ENCODE measurements around the gene OR2A1. TPM values are rescaled to one million over a fixed set of nuclear protein-coding genes. Genes with fewer than 3 reads are reported as not detected.
"Not testable (repeated sequence)": the region's sequence is repeated elsewhere in the genome, so short reads cannot be mapped to it uniquely, and the experiment has no call there.

The OR2A1 gene
- total RNA-seq, 6 experiments from 2014 or later, result 0.09 TPM; not detected in 5

- DNase-seq; H3K36me3 ChIP-seq; ATAC-seq; intact Hi-C loops (cut with DNase I); H3K4me1 ChIP-seq; H3K27me3 ChIP-seq; H3K27ac ChIP-seq; H3K9me3 ChIP-seq; H3K4me3 ChIP-seq: not testable (repeated sequence)
These were observed 17.8 kb downstream of the OR2A1 start for GRCh38 chr7:144330044-144330443.

- ATAC-seq, result peak; percentile 45 to 75 (median 58)
- H3K27ac ChIP-seq; H3K36me3 ChIP-seq; intact Hi-C loops (cut with DNase I); H3K4me1 ChIP-seq; DNase-seq; H3K27me3 ChIP-seq; H3K9me3 ChIP-seq; H3K4me3 ChIP-seq: not testable (repeated sequence)
- no CpG with 5 or more reads among the region's 9 CpGs for WGBS (ENCODE audit: insufficient coverage, low coverage, low lambda C conversion rate, missing lambda C conversion rate)
These were observed 19.2 kb downstream of the OR2A1 start for GRCh38 chr7:144331221-144331995.

GRCh38 chr7:144331996-144332288 lies 19.7 kb downstream of the OR2A1 start:
- H3K36me3 ChIP-seq; DNase-seq; H3K27ac ChIP-seq; H3K27me3 ChIP-seq; H3K4me1 ChIP-seq; H3K9me3 ChIP-seq; intact Hi-C loops (cut with DNase I); H3K4me3 ChIP-seq: not testable (repeated sequence)
- 95% methylated on average over 2 of the region's 2 CpGs for WGBS (ENCODE audit: insufficient coverage, low coverage, low lambda C conversion rate, missing lambda C conversion rate)
- ATAC-seq, result peak in 1 of 4 donors; percentile 10

GRCh38 chr7:144348625-144349024 lies 36.4 kb downstream of the OR2A1 start:
- DNase-seq; H3K27me3 ChIP-seq; H3K4me1 ChIP-seq; intact Hi-C loops (cut with DNase I); H3K4me3 ChIP-seq; H3K27ac ChIP-seq; H3K36me3 ChIP-seq; H3K9me3 ChIP-seq; ATAC-seq: not testable (repeated sequence)
- no CpG with 5 or more reads among the region's 1 CpG for WGBS (ENCODE audit: insufficient coverage, low coverage, low lambda C conversion rate, missing lambda C conversion rate)

- H3K36me3 ChIP-seq; H3K9me3 ChIP-seq; H3K4me3 ChIP-seq; DNase-seq; H3K4me1 ChIP-seq; ATAC-seq; H3K27ac ChIP-seq; intact Hi-C loops (cut with DNase I); H3K27me3 ChIP-seq: not testable (repeated sequence)
- 57% methylated on average over 2 of the region's 3 CpGs for WGBS (ENCODE audit: insufficient coverage, low coverage, low lambda C conversion rate, missing lambda C conversion rate)
These were observed 39.4 kb downstream of the OR2A1 start for GRCh38 chr7:144351667-144352066.

GRCh38 chr7:144355176-144355822 lies 43.1 kb downstream of the OR2A1 start, which contains the start of gene ARHGEF5:
TSS of gene ARHGEF5 (plus strand) at chr7:144355402. CDS start at chr7:144362670, 7,268 bp downstream.
- H3K4me1 ChIP-seq; H3K27me3 ChIP-seq; H3K27ac ChIP-seq; H3K36me3 ChIP-seq; H3K9me3 ChIP-seq; intact Hi-C loops (cut with DNase I); DNase-seq: not testable (repeated sequence)
- WGBS (ENCODE audit: insufficient coverage, low coverage, low lambda C conversion rate, missing lambda C conversion rate), result no CpG with 5 or more reads among the region's 50 CpGs
- peak; percentile 89 to 96 (median 94) for ATAC-seq
- H3K4me3 ChIP-seq, result peak within 1 kb of the TSS in 1 of 3 donors; percentile 33

GRCh38 chr7:144356185-144356584 lies 44.0 kb downstream of the OR2A1 start:
- WGBS (ENCODE audit: insufficient coverage, low coverage, low lambda C conversion rate, missing lambda C conversion rate), result no CpG with 5 or more reads among the region's 6 CpGs
- intact Hi-C loops (cut with DNase I); DNase-seq; H3K27me3 ChIP-seq; H3K9me3 ChIP-seq; H3K36me3 ChIP-seq; H3K4me3 ChIP-seq; H3K27ac ChIP-seq; ATAC-seq; H3K4me1 ChIP-seq: not testable (repeated sequence)

GRCh38 chr7:144356860-144357259 lies 44.6 kb downstream of the OR2A1 start:
- ATAC-seq; H3K4me1 ChIP-seq; H3K9me3 ChIP-seq; intact Hi-C loops (cut with DNase I); H3K36me3 ChIP-seq; H3K27ac ChIP-seq; H3K27me3 ChIP-seq; H3K4me3 ChIP-seq; DNase-seq: not testable (repeated sequence)
- 95% methylated on average over 2 of the region's 11 CpGs for WGBS (ENCODE audit: insufficient coverage, low coverage, low lambda C conversion rate, missing lambda C conversion rate)

- DNase-seq; intact Hi-C loops (cut with DNase I); H3K36me3 ChIP-seq; H3K4me3 ChIP-seq; H3K27ac ChIP-seq; H3K27me3 ChIP-seq; H3K4me1 ChIP-seq; H3K9me3 ChIP-seq: not testable (repeated sequence)
- peak in 1 of 4 donors; percentile 19 for ATAC-seq
- WGBS (ENCODE audit: insufficient coverage, low coverage, low lambda C conversion rate, missing lambda C conversion rate), result no CpG with 5 or more reads among the region's 3 CpGs
These were observed 49.8 kb downstream of the OR2A1 start for GRCh38 chr7:144362061-144362460.

GRCh38 chr7:144365523-144365922 lies 53.3 kb downstream of the OR2A1 start:
- H3K4me3 ChIP-seq; intact Hi-C loops (cut with DNase I); H3K27ac ChIP-seq; H3K27me3 ChIP-seq; H3K36me3 ChIP-seq; H3K4me1 ChIP-seq; DNase-seq; H3K9me3 ChIP-seq: not testable (repeated sequence)
- peak; percentile 10 to 28 (median 13) for ATAC-seq
- no CpG with 5 or more reads among the region's 6 CpGs for WGBS (ENCODE audit: insufficient coverage, low coverage, low lambda C conversion rate, missing lambda C conversion rate)

GRCh38 chr7:144367250-144367649 lies 55.0 kb downstream of the OR2A1 start:
- H3K27ac ChIP-seq; DNase-seq; H3K27me3 ChIP-seq; H3K4me3 ChIP-seq; H3K4me1 ChIP-seq; H3K9me3 ChIP-seq; H3K36me3 ChIP-seq; intact Hi-C loops (cut with DNase I): not testable (repeated sequence)
- no CpG with 5 or more reads among the region's 9 CpGs for WGBS (ENCODE audit: insufficient coverage, low coverage, low lambda C conversion rate, missing lambda C conversion rate)
- peak in 1 of 4 donors; percentile 29 for ATAC-seq

GRCh38 chr7:144369221-144369620 lies 57.0 kb downstream of the OR2A1 start:
- 100% methylated on average over 3 of the region's 7 CpGs for WGBS (ENCODE audit: insufficient coverage, low coverage, low lambda C conversion rate, missing lambda C conversion rate)
- H3K4me1 ChIP-seq; H3K27me3 ChIP-seq; H3K4me3 ChIP-seq; DNase-seq; H3K9me3 ChIP-seq; intact Hi-C loops (cut with DNase I); H3K27ac ChIP-seq; H3K36me3 ChIP-seq: not testable (repeated sequence)
- ATAC-seq, result peak in 2 of 4 donors; percentile 15 to 63

All from right lobe of liver (tissue), 6 donors.